ENCODE measurements around the gene KCNQ2. TPM values are rescaled to one million over a fixed set of nuclear protein-coding genes. Genes with fewer than 3 reads are reported as not detected.
"Not testable (repeated sequence)": the region's sequence is repeated elsewhere in the genome, so short reads cannot be mapped to it uniquely, and the experiment has no call there.

KCNQ2 gene
- 1.2 TPM for total RNA-seq

DNA sequence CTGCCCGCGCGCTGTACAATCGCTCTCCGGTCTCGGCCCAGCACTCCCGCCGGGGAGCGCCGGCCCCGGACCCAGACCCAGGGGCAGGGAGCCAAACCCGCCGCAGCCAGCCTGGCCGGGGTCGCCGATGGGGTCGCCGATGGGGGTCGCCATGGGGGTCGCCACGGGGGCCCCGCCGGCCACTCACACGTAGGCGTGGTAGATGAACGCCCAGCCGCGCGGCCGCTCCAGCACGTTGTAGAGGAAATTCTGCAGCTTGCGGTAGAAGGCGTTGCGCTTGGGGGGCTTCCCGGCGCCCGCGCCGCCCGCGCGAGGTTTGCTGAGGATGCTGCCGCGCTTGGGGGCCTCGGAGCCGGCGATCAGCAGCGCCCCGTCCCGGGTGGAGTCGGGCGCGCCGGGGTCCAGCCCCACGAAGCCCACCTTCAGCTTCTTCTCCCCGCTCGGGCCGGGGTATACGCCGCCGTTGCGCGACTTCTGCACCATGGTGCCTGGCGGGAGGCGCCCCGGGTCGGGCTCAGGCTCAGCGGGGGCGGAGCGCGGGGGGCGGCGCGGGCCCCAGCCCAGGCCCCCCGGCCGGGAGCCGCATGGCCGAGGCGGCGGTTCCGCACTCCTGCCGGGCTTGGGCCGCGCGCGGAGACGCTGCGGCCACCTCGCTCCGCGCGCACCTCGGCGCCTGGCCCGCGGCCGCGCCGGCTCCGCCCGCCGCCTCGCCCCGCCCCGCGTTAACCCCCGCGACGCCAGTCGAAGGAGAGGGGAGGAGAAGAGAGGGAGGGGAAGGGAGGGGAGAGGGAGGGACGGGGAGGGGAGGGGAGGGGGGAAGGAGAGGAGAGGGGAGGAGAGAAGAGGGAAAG is at the start of gene KCNQ2:
TSS of gene KCNQ2 (minus strand) at position 675 of the 851 bp plus-strand sequence. CDS start at position 483, 192 bp downstream.
- no peak for DNase-seq

- no peak for DNase-seq
These were observed 49.1 kb upstream of the KCNQ2 start for GRCh38 chr20:63521602-63522001.

- DNase-seq = peak; percentile 39
These were observed 48.6 kb upstream of the KCNQ2 start for GRCh38 chr20:63520934-63521601.

- peak; percentile 82 for DNase-seq
These were observed 48.1 kb upstream of the KCNQ2 start, which contains the start of gene PPDPF for GRCh38 chr20:63520504-63520933. PPDPF (plus strand) TSS chr20:63520765; CDS start chr20:63521309, 544 bp downstream.

DNA sequence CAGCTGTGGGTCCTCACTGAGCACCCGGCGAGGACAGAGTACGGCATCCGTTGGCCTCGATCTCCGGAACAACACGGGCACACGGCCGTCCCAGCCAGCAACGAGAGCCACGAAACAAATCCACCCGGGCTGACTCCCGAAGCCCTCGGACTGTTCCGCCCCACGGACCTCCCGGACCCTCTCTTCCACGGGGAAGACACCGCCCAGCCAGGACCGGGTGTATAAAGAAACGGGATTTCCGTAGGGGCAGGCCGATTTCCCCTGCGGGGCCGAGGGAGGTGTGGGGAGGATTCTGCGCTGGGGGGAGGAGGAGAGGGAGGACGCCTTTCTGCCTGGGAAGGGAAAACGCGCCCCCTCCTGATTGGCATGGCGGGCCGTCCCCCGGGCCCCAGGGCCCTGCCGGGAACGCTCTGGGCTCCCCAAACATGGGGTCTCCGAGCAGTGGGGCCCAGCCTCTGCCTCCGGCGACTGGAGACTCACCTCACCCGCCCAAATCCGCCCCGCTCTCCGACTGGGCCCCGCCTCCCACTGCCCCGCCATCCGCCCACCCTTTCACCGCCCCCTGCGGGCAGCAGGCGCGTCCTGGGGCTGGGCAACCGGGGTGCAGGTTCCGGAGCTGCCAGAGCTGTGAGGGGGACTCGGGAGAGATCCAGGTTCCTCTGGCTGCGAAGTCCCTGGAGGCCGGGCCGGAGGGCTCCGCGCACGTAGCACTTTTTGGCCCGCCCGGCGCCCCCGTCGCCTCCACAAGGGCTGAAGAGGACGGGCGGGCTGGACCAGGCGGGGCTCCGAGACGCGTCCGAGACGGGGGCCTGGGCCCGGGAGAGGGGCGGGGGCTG is 47.4 kb upstream of the KCNQ2 start:
- DNase-seq = peak; percentile 74

GRCh38 chr20:63518946-63519667 is 46.7 kb upstream of the KCNQ2 start:
- no peak for DNase-seq

- no peak for DNase-seq
These were observed 46.0 kb upstream of the KCNQ2 start for GRCh38 chr20:63518351-63518861.

- DNase-seq = no peak
These were observed 45.2 kb upstream of the KCNQ2 start for GRCh38 chr20:63517376-63518309.

GRCh38 chr20:63514520-63514919 is 42.1 kb upstream of the KCNQ2 start:
- not testable (repeated sequence) for DNase-seq

DNA sequence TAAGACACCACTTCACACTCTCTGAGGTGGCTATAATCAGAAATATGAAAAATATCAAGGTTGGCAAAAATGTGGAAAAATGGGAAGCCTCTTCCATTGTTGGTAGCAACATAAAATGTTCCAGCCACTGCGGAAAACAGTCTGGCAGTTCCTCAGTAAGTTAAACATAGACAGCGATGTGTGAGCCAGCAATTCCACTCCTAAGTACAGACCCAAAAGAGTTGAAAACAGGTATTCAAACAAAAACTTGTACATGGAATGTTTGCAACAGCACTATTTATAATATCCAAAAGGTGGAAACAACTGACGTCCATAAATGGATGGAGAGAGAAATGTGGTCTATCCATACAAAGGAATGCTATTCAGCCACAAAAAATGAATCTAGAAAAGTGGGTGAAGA is 40.8 kb upstream of the KCNQ2 start:
- no peak for DNase-seq

DNA sequence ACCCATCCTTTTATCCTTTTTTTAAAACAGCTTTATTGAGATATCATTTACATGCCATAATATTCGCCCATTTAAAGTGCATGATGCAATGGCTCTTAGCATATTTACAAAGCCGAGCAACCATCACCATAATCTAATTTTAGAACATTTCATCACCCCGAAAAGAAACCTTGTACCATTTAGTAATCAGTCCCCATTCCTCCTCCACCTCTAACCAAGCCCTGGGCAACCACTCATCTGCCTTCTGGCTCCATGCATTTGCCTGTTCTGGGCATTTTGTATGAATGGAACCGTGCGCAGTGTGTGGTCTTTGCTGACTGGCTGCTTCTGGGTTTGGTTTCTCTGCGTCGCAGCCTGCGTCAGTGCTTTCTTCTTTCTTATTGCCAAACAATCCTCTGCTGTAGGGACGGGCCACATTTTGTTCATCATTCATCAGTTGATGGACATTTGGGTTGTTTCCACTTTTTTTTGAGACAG is 36.7 kb upstream of the KCNQ2 start:
- no peak for DNase-seq

GRCh38 chr20:63508072-63508768 is 35.8 kb upstream of the KCNQ2 start:
- no peak for DNase-seq

DNA sequence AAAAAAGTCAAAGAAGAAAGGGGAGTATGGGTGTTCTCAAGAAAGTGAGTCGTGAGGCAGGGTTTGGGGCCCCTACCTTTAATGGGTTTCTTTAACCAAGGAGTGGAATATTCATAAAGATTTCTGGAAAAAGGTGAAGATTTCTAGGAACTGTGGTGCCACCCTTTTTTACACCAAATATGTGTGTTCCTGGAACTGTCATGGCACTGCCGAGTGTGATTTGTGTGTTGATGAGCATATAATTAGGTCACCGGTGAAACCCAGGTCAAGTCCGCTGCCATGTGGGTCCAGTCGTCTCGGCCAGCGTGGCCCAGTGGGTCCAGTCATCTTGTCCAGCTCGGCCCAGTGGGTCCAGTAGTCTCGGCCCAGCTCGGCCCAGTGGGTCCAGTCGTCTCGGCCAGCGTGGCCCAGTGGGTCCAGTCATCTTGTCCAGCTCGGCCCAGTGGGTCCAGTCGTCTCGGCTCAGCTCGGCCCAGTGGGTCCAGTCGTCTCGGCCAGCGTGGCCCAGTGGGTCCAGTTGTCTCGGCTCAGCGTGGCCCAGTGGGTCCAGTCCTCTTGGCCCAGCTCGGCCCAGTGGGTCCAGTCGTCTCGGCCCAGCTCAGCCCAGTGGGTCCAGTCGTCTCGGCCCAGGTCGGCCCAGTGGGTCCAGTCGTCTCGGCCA is 34.8 kb upstream of the KCNQ2 start:
- DNase-seq = no peak

GRCh38 chr20:63505723-63506122 is 33.3 kb upstream of the KCNQ2 start:
- DNase-seq = no peak

DNA sequence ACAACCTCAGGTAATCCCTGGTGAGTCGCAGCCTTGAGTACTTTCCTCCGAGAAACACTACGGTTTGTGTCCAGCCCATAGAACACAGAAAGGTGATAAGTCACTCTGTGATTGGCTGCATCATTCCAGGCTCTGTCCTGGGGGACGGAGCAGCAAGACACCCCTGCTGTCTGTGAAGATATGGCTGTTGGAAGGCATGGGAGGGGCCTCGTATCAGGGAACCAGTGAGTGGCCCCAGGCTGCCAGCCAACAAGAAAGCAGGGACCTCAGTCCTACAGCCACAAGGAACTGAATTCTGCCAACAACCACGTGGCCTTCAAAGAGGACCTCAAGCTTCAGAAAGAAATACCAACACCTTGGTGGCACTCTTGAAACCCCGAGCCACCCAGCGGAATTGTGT is 32.8 kb upstream of the KCNQ2 start:
- DNase-seq = no peak

GRCh38 chr20:63504642-63505041 is 32.2 kb upstream of the KCNQ2 start:
- DNase-seq = no peak

DNA sequence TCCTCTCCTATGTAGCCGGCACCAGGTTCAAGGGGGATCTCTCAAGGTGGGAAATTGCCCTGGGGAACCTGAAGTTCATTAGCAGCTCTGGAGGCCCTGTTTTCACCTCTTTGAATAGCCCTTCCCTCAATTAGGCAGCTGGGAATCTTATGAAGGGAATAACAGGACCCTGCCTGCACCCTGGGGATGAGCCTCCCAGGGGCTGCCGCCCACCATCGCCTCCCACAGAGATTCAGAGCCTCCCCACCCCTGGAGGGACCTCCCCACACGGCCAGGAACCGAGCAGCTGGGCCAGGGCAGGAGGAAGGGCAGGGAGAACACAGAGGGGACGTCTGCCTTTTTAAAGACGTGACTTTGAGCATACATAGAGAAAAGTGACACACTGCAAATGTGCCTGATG is 31.1 kb upstream of the KCNQ2 start:
- no peak for DNase-seq

DNA sequence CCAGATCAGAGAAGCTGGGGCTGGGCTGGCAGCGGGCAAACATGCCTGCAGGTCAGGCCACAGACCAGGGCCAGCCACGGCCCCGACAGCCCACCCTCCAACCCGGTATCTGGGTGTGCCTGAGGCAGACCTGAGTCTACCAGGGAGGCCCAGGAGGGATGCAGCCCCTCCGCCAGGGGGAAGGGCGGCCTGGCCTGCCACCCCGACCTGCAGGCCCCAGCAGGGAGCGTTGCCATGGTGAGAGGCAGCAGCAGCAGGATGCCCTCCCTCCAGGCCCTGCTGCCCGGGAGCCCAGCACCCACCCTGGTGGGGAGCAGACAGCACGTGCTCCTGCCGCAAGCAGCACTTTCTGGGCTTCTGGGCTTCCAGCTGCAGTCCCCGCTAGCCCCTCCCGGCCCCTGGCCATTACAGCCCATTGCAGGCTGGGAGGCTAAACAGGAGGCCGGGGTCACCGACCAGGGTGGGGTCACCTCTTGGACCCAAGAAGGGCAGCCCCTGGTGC is 30.3 kb upstream of the KCNQ2 start:
- no peak for DNase-seq

All from skin of body (tissue), 2 donors.